DMS79 treated with DMSO at 0.1 percent for 48 hours (cell line): ENCODE measurements around the gene AGPAT4.
A peak's percentile ranks its signal among the peaks of the same experiment; 100 is the strongest.
"Not testable (repeated sequence)": the region's sequence is repeated elsewhere in the genome, so short reads cannot be mapped to it uniquely, and the experiment has no call there.

Source experiments
- DNase-seq: peaks from one replicate; lab custom pipeline; 2025; lab: John Stamatoyannopoulos, UW

AGPAT4 gene

GRCh38 chr6:161273752-161274487 is at the start of gene AGPAT4:
AGPAT4 (minus strand) TSS chr6:161274061; CDS start chr6:161232213, 41,848 bp downstream.
- peak; percentile 95 for DNase-seq

- no peak for DNase-seq
Measured at GRCh38 chr6:161319231-161319630, 45.4 kb upstream of the AGPAT4 start.

- DNase-seq, result no peak
Measured at GRCh38 chr6:161318456-161318855, 44.6 kb upstream of the AGPAT4 start.

GRCh38 chr6:161316531-161316930 is 42.7 kb upstream of the AGPAT4 start:
- DNase-seq, result no peak

GRCh38 chr6:161315246-161315917 is 41.5 kb upstream of the AGPAT4 start:
- not testable (repeated sequence) for DNase-seq

GRCh38 chr6:161314541-161315245 is 40.8 kb upstream of the AGPAT4 start:
- DNase-seq, result not testable (repeated sequence)

- DNase-seq, result no peak
Measured at GRCh38 chr6:161313940-161314509, 40.2 kb upstream of the AGPAT4 start.

- not testable (repeated sequence) for DNase-seq
Measured at GRCh38 chr6:161313475-161313874, 39.6 kb upstream of the AGPAT4 start.

- DNase-seq, result not testable (repeated sequence)
Measured at GRCh38 chr6:161309774-161310173, 35.9 kb upstream of the AGPAT4 start.

- DNase-seq, result no peak
Measured at GRCh38 chr6:161308075-161308655, 34.3 kb upstream of the AGPAT4 start.

- DNase-seq, result no peak
Measured at GRCh38 chr6:161305860-161306259, 32.0 kb upstream of the AGPAT4 start.

- no peak for DNase-seq
Measured at GRCh38 chr6:161303628-161304340, 29.9 kb upstream of the AGPAT4 start.

- no peak for DNase-seq
Measured at GRCh38 chr6:161302949-161303348, 29.1 kb upstream of the AGPAT4 start.

- no peak for DNase-seq
Measured at GRCh38 chr6:161301338-161301737, 27.5 kb upstream of the AGPAT4 start.

GRCh38 chr6:161300823-161301222 is 27.0 kb upstream of the AGPAT4 start:
- DNase-seq, result no peak

GRCh38 chr6:161299726-161300125 is 25.9 kb upstream of the AGPAT4 start:
- no peak for DNase-seq

GRCh38 chr6:161295784-161296183 is 21.9 kb upstream of the AGPAT4 start:
- no peak for DNase-seq

GRCh38 chr6:161292650-161293281 is 18.9 kb upstream of the AGPAT4 start:
- no peak for DNase-seq

GRCh38 chr6:161292145-161292544 is 18.3 kb upstream of the AGPAT4 start:
- DNase-seq, result no peak

- no peak for DNase-seq
Measured at GRCh38 chr6:161290751-161291150, 16.9 kb upstream of the AGPAT4 start.

GRCh38 chr6:161284653-161285052 is 10.8 kb upstream of the AGPAT4 start:
- no peak for DNase-seq
